Measurements from ENCODE around the gene EPHA6.

EPHA6 gene

GRCh38 chr3:96991800-96992365, 177.5 kb downstream of the EPHA6 start:
- H3K9ac ChIP-seq (ENCODE audit: low read length): no peak overlapping the region
- no peaks in the 10 kb centered on the region for H3K36me3 ChIP-seq (ENCODE audit: insufficient read depth, low read length)
- no peaks in the 10 kb centered on the region for H3F3A ChIP-seq (ENCODE audit: insufficient read depth, low read length)
- H3K9me2 ChIP-seq (ENCODE audit: low read depth, low read length): no peaks in the 10 kb centered on the region
- H3K79me2 ChIP-seq (ENCODE audit: insufficient read depth, low read length): no peaks in the 10 kb centered on the region
- no peak overlapping the region for H2AFZ ChIP-seq (ENCODE audit: low read length)
- no peaks in the 10 kb centered on the region for H4K20me1 ChIP-seq (ENCODE audit: insufficient read depth, low read length)
- no peaks in the 10 kb centered on the region for H3K4me1 ChIP-seq (ENCODE audit: insufficient read depth, low read length, severe bottlenecking)
- H3K4me2 ChIP-seq (ENCODE audit: low read length): no peak overlapping the region
- no peak overlapping the region for H3K27ac ChIP-seq (ENCODE audit: low read depth, low read length, poor library complexity, severe bottlenecking)
- TF ChIP-seq CTCF (IDR thresholded peaks at IDR 0.05; ENCODE audit: low read length) (no peak), EZH2 (IDR thresholded peaks at IDR 0.05; ENCODE audit: borderline replicate concordance, low read length) (no peak)
- H3K9me3 ChIP-seq (ENCODE audit: low read length): no peaks in the 10 kb centered on the region
- H3K27me3 ChIP-seq (ENCODE audit: insufficient read depth, low read length): no peaks in the 10 kb centered on the region
- H3K4me3 ChIP-seq (ENCODE audit: low read depth, low read length, poor library complexity, severe bottlenecking): no peak overlapping the region

- no peak overlapping the region for H3K4me2 ChIP-seq (ENCODE audit: low read length)
- no peak overlapping the region for H3K27ac ChIP-seq (ENCODE audit: low read depth, low read length, poor library complexity, severe bottlenecking)
- no peaks in the 10 kb centered on the region for H4K20me1 ChIP-seq (ENCODE audit: insufficient read depth, low read length)
- H3K36me3 ChIP-seq (ENCODE audit: insufficient read depth, low read length): no peaks in the 10 kb centered on the region
- H3K9me3 ChIP-seq (ENCODE audit: low read length): no peaks in the 10 kb centered on the region
- H3F3A ChIP-seq (ENCODE audit: insufficient read depth, low read length): no peaks in the 10 kb centered on the region
- no peaks in the 10 kb centered on the region for H3K9me2 ChIP-seq (ENCODE audit: low read depth, low read length)
- H3K4me1 ChIP-seq (ENCODE audit: insufficient read depth, low read length, severe bottlenecking): no peaks in the 10 kb centered on the region
- TF ChIP-seq CTCF (IDR thresholded peaks at IDR 0.05; ENCODE audit: low read length): no peak
- no peak for TF ChIP-seq EZH2 (IDR thresholded peaks at IDR 0.05; ENCODE audit: borderline replicate concordance, low read length)
- H2AFZ ChIP-seq (ENCODE audit: low read length): no peak overlapping the region
- no peaks in the 10 kb centered on the region for H3K27me3 ChIP-seq (ENCODE audit: insufficient read depth, low read length)
- H3K79me2 ChIP-seq (ENCODE audit: insufficient read depth, low read length): no peaks in the 10 kb centered on the region
- H3K9ac ChIP-seq (ENCODE audit: low read length): no peak overlapping the region
- H3K4me3 ChIP-seq (ENCODE audit: low read depth, low read length, poor library complexity, severe bottlenecking): no peak overlapping the region
Observed at GRCh38 chr3:96994988-96995387, 180.6 kb downstream of the EPHA6 start.

GRCh38 chr3:96996009-96996408, 181.6 kb downstream of the EPHA6 start:
- Histone ChIP-seq H3F3A (ENCODE audit: insufficient read depth, low read length) (no peaks in the 10 kb centered on the region), H3K36me3 (ENCODE audit: insufficient read depth, low read length) (no peaks in the 10 kb centered on the region), H3K27me3 (ENCODE audit: insufficient read depth, low read length) (no peaks in the 10 kb centered on the region), H4K20me1 (ENCODE audit: insufficient read depth, low read length) (no peaks in the 10 kb centered on the region), H3K4me2 (ENCODE audit: low read length) (no peak overlapping the region), H3K4me3 (ENCODE audit: low read depth, low read length, poor library complexity, severe bottlenecking) (no peak overlapping the region), H3K4me1 (ENCODE audit: insufficient read depth, low read length, severe bottlenecking) (no peaks in the 10 kb centered on the region), H2AFZ (ENCODE audit: low read length) (no peak overlapping the region), H3K9ac (ENCODE audit: low read length) (no peak overlapping the region), H3K27ac (ENCODE audit: low read depth, low read length, poor library complexity, severe bottlenecking) (no peak overlapping the region), H3K79me2 (ENCODE audit: insufficient read depth, low read length) (no peaks in the 10 kb centered on the region), H3K9me2 (ENCODE audit: low read depth, low read length) (no peaks in the 10 kb centered on the region), H3K9me3 (ENCODE audit: low read length) (no peaks in the 10 kb centered on the region)
- TF ChIP-seq EZH2 (IDR thresholded peaks at IDR 0.05; ENCODE audit: borderline replicate concordance, low read length): no peak
- no peak for TF ChIP-seq CTCF (IDR thresholded peaks at IDR 0.05; ENCODE audit: low read length)

Data from OCI-LY1 (cell line).